OCI-M2 (cell line): ENCODE measurements around the gene NEMF.
"Not testable (repeated sequence)": the region's sequence is repeated elsewhere in the genome, so short reads cannot be mapped to it uniquely, and the experiment has no call there.

ENCODE experiments used
- DNase-seq: peaks from one replicate; lab custom pipeline; 2025; ENCODE audit not compliant: unreplicated experiment; lab: John Stamatoyannopoulos, UW

The NEMF gene

DNA sequence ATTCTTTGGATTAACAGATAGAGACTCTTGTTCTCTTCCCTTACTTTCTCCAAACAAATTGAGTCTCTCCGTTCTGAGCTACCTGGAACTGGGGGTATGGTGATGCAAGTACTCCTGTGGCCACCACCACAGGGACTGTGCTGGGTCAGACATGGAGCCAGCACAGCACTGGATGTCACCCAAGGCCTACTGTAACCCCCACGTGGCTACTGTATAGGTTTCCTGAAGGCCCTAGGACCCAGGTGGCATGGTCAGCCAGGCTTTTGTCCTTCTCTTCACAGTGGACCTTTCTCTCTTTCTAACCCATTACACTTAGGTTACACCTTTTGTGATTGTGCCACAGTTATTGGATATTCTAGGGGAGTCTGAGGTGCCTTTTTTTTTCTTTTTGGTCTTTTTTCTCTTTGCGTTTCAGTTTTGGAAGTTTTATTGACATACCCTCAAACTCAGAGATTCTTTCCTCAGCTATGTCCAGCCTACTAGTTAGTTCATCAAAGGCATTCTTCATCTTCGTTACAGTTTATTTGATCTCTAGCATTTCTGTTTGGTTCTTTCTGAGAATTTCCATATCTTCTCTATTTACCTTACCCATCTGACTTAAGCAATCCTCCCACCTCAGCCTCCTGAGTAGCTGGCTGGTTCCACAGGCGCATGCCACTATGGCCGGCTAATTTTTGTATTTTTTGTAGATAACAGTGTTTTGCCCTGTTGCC is 90.6 kb downstream of the NEMF start:
- no peak for DNase-seq

DNA sequence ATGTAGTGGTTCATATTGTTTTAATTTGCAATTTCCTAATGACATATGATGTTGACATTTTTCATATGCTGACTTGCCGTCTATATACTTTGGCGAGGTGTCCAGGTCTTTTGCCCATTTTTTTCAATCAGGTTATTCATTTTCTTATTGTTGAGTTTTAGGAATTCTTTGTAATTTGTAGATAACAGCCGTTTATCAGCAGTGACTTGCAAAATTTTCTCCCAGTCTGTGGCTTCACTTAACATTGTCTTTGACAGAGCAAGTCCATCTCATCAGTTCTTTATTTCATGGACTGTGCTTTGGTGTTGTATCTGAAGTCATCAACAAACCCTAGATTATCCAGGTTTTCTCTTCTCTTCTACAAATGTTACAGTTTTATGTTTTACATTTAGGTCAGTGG is 97.2 kb downstream of the NEMF start:
- no peak for DNase-seq

DNA sequence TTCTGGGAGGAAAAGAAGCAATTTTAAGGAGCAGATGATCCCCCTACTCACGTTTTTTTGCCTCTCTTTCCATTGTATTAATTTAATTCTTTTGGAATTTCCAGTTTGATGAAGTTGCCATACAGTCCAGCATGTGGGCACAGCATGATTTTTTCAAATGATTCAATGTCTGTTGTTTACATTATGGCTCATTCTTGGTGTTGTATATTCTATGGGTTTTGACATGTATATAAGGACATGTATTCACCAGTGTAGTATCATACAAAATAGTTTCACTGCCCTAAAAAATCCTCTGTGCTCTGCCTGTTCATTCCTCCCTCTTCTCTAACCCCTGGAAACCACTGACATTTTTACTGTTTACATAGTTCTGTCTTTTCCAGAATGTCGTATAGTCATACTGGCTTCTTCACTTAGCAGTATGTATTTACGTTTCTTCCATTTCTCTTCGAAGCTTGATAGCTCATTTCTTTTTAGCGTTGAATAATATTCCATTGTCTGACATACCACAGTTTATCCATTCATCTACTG is 98.0 kb downstream of the NEMF start:
- DNase-seq: no peak

DNA sequence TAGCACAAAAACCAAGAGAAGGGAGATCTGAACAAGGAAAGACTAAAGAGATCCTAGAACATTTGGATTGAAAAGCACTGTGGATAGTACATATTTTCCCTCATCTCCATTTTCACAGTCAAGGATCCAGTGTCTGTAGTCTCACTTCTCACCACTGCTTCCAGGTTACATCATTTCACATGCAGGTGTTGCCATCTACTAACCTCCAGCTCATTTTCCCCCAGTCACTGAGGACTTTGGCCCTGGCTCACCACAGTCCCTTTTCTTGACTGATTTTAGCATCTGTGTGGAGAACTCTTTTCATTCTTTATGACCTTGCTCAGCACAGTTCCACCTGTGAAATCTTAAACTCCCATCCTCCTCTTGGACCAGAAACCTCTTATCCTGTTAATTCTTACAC is 106.1 kb downstream of the NEMF start:
- not testable (repeated sequence) for DNase-seq

DNA sequence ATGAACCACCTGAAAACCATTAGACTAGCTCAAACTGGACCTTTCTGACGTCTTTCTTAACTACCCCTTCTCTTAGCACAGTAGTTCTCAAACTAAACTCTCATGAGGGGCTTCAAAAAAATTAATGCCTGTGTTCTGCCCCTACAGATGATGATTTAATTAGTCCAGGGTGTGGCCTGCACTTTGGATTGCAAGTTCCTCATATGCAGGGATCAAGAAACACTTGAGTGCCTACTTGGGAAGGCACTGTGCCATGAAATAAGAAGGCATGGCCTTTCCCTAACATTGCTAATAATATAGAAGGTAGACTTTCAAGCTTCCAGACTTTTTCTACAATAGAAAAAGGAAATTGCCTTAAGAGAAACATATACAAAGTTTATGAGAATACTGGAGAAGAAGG is 107.4 kb downstream of the NEMF start:
- no peak for DNase-seq

DNA sequence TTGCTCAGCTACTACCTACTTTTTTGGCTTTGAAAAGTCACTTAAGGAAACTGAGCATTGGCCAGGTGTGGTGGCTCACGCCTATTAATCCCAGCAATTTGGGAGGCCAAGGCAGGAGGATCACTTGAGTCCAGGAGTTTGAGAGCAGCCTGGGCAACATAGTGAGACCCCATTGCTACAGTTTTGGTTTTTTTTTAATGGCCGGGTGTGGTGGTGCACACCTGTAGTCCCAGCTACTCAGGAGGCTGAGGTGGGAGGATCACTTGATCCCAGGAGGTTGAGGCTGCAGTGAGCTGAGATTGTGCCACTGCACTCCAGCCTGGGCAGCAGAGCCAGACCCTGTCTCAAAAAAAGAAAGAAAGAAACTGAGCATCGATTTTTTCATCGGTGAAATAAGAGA is 116.9 kb downstream of the NEMF start:
- DNase-seq: not testable (repeated sequence)

DNA sequence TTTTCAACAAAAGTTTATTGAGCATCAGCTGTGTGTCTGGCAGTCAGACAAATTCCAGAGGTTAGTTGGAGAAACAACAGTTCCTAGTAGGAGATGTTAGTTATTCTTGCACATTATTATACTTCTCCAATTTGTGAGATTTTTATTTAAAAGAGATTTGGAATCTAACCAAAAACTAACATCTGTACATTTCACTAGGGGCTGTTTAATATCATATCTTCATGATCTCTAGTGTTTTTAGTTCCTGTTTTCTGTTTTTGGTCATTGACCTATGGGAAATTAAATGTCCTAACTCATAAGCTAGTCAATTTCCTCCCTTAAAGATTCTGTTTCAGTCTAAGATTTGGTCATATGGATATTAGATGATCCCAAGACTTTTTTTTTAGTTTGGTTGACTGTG is 118.8 kb downstream of the NEMF start:
- no peak for DNase-seq

- DNase-seq: no peak
Measured at GRCh38 chr14:49732896-49733295, 119.7 kb downstream of the NEMF start.
